ENCODE results near the gene CASP8AP2.

The CASP8AP2 gene

GRCh38 chr6:89888138-89888514, 58.4 kb downstream of the CASP8AP2 start:
- TF ChIP-seq USF1 (IDR thresholded peaks at IDR 0.05): no peak
- TF ChIP-seq CEBPB (IDR thresholded peaks at IDR 0.05): no peak
- no peak for TF ChIP-seq EGR1 (IDR thresholded peaks at IDR 0.05)
- TF ChIP-seq REST (IDR thresholded peaks at IDR 0.05; ENCODE audit: low read depth): no peak
- no peak for TF ChIP-seq EP300 (IDR thresholded peaks at IDR 0.05; ENCODE audit: borderline replicate concordance)
- TF ChIP-seq RAD21 (IDR thresholded peaks at IDR 0.05; ENCODE audit: low read depth): no peak
- TF ChIP-seq TCF12 (IDR thresholded peaks at IDR 0.05; ENCODE audit: low read depth): no peak
- no peak for TF ChIP-seq NFIC (IDR thresholded peaks at IDR 0.05)
- no peak for TF ChIP-seq ZBTB7A (IDR thresholded peaks at IDR 0.05; ENCODE audit: low read depth)
- no peak for TF ChIP-seq YY1 (IDR thresholded peaks at IDR 0.05; ENCODE audit: low read depth)
- no peak for TF ChIP-seq MAX (IDR thresholded peaks at IDR 0.05)
- no peak for TF ChIP-seq FOXM1 (IDR thresholded peaks at IDR 0.05; ENCODE audit: borderline replicate concordance, low read depth)
- TF ChIP-seq CREB1 (IDR thresholded peaks at IDR 0.05; ENCODE audit: low read depth): no peak
- TF ChIP-seq TEAD4 (IDR thresholded peaks at IDR 0.05): no peak

- TF ChIP-seq REST (IDR thresholded peaks at IDR 0.05; ENCODE audit: low read depth): no peak
- TF ChIP-seq YY1 (IDR thresholded peaks at IDR 0.05; ENCODE audit: low read depth): no peak
- TF ChIP-seq CEBPB (IDR thresholded peaks at IDR 0.05): no peak
- TF ChIP-seq TAF1 (IDR thresholded peaks at IDR 0.05; ENCODE audit: low read depth): no peak
- TF ChIP-seq EGR1 (IDR thresholded peaks at IDR 0.05): no peak
- no peak for TF ChIP-seq CREB1 (IDR thresholded peaks at IDR 0.05; ENCODE audit: low read depth)
- TF ChIP-seq NFIC (IDR thresholded peaks at IDR 0.05): no peak
- TF ChIP-seq TEAD4 (IDR thresholded peaks at IDR 0.05): no peak
- no peak for TF ChIP-seq ZBTB7A (IDR thresholded peaks at IDR 0.05; ENCODE audit: low read depth)
- no peak for TF ChIP-seq MAX (IDR thresholded peaks at IDR 0.05)
- no peak for TF ChIP-seq FOXM1 (IDR thresholded peaks at IDR 0.05; ENCODE audit: borderline replicate concordance, low read depth)
- TF ChIP-seq RAD21 (IDR thresholded peaks at IDR 0.05; ENCODE audit: low read depth): no peak
- TF ChIP-seq TCF12 (IDR thresholded peaks at IDR 0.05; ENCODE audit: low read depth): no peak
- TF ChIP-seq EP300 (IDR thresholded peaks at IDR 0.05; ENCODE audit: borderline replicate concordance): no peak
- no peak for TF ChIP-seq USF1 (IDR thresholded peaks at IDR 0.05)
Observed at GRCh38 chr6:89888871-89889270, 59.2 kb downstream of the CASP8AP2 start.

GRCh38 chr6:89892577-89892976, 62.9 kb downstream of the CASP8AP2 start:
- peak; percentile 18; the same call in 1 of the 2 replicates for TF ChIP-seq RAD21 (IDR thresholded peaks at IDR 0.05; ENCODE audit: low read depth)

GRCh38 chr6:89894169-89894568, 64.5 kb downstream of the CASP8AP2 start, which contains the start of gene GJA10:
TSS of gene GJA10 (plus strand) at chr6:89894469. CDS start at chr6:89894469, 0 bp downstream.
- TF ChIP-seq CEBPB (IDR thresholded peaks at IDR 0.05) (no peak), EGR1 (IDR thresholded peaks at IDR 0.05) (no peak), REST (IDR thresholded peaks at IDR 0.05; ENCODE audit: low read depth) (no peak), USF1 (IDR thresholded peaks at IDR 0.05) (no peak), NFIC (IDR thresholded peaks at IDR 0.05) (no peak), ZBTB7A (IDR thresholded peaks at IDR 0.05; ENCODE audit: low read depth) (no peak), TCF12 (IDR thresholded peaks at IDR 0.05; ENCODE audit: low read depth) (no peak), TEAD4 (IDR thresholded peaks at IDR 0.05) (no peak), EP300 (IDR thresholded peaks at IDR 0.05; ENCODE audit: borderline replicate concordance) (no peak), YY1 (IDR thresholded peaks at IDR 0.05; ENCODE audit: low read depth) (no peak), RAD21 (IDR thresholded peaks at IDR 0.05; ENCODE audit: low read depth) (no peak), CREB1 (IDR thresholded peaks at IDR 0.05; ENCODE audit: low read depth) (no peak), TAF1 (IDR thresholded peaks at IDR 0.05; ENCODE audit: low read depth) (no peak), MAX (IDR thresholded peaks at IDR 0.05) (no peak), FOXM1 (IDR thresholded peaks at IDR 0.05; ENCODE audit: borderline replicate concordance, low read depth) (no peak)

Data from Ishikawa (cell line).